GM23338 (cell line): ENCODE results near the gene UNK. TPM values are rescaled to one million over a fixed set of nuclear protein-coding genes. Genes with fewer than 3 reads are reported as not detected.

Experiments used
- ATAC-seq: fragments of 200-7000 bp; cut with Tn5 transposase; 3 replicates; pipeline ENCODE4 v1.9.1; 2020
- DNase-seq: peaks from one replicate; pipeline ENCODE4 v3.0.0-alpha.2; 2015; ENCODE audit warnings: low spot score
- H2AFZ ChIP-seq: fragments of 200-600 bp; sonication (generic); 2 replicates; pipeline ENCODE4 v1.8.0; 2016; ENCODE audit warnings: antibody characterized with exemption, mild to moderate bottlenecking, moderate library complexity
- H3F3A ChIP-seq: fragments of 200-600 bp; sonication (generic); replicated peaks from 2 replicates; pipeline ENCODE4 v1.8.0; 2017; ENCODE audit warnings: antibody characterized with exemption, mixed run types, low read depth
- H3K27ac ChIP-seq: fragments of 200-600 bp; sonication (generic); 2 replicates; pipeline ENCODE4 v1.6.1; 2016; ENCODE audit warnings: low read depth
- H3K27me3 ChIP-seq: fragments of 200-600 bp; sonication (generic); 2 replicates; pipeline ENCODE4 v1.8.0; 2016; ENCODE audit warnings: mild to moderate bottlenecking, mixed run types, moderate library complexity; ENCODE audit not compliant: insufficient read depth
- H3K36me3 ChIP-seq: fragments of 200-600 bp; sonication (generic); 2 replicates; pipeline ENCODE4 v1.8.0; 2016; ENCODE audit warnings: mild to moderate bottlenecking; ENCODE audit not compliant: insufficient read depth
- H3K4me1 ChIP-seq: fragments of 200-600 bp; sonication (generic); 2 replicates; pipeline ENCODE4 v1.8.0; 2016; ENCODE audit warnings: mild to moderate bottlenecking, moderate library complexity; ENCODE audit not compliant: insufficient read depth
- H3K4me2 ChIP-seq: fragments of 200-600 bp; sonication (generic); 2 replicates; pipeline ENCODE4 v1.7.1; 2017; ENCODE audit warnings: mixed run types
- H3K4me3 ChIP-seq: fragments of 200-600 bp; sonication (generic); 2 replicates; pipeline ENCODE4 v1.6.1; 2016; ENCODE audit warnings: mixed run types
- H3K79me2 ChIP-seq: fragments of 200-600 bp; sonication (generic); replicated peaks from 2 replicates; pipeline ENCODE4 v1.8.0; 2017; ENCODE audit warnings: mild to moderate bottlenecking; ENCODE audit not compliant: insufficient read depth
- H3K9me2 ChIP-seq: fragments of 200-600 bp; sonication (generic); 2 replicates; pipeline ENCODE4 v1.8.0; 2017; ENCODE audit not compliant: insufficient read depth
- H4K20me1 ChIP-seq: fragments of 200-600 bp; sonication (generic); replicated peaks from 2 replicates; pipeline ENCODE4 v1.8.0; 2017; ENCODE audit warnings: mild to moderate bottlenecking; ENCODE audit not compliant: insufficient read depth
- H3K27ac Mint-ChIP-seq: 2 replicates; pipeline ENCODE4 v1.8.0; 2020; ENCODE audit warnings: inconsistent platforms, mild to moderate bottlenecking, moderate library complexity, mixed read lengths
- H3K27me3 Mint-ChIP-seq: 3 replicates; pipeline ENCODE4 v1.8.0; 2022; ENCODE audit warnings: low read depth, mild to moderate bottlenecking, moderate library complexity, mixed read lengths, inconsistent platforms; ENCODE audit not compliant: insufficient read depth, poor library complexity
- H3K36me3 Mint-ChIP-seq: 3 replicates; pipeline ENCODE4 v1.8.0; 2021; ENCODE audit warnings: low read depth, mild to moderate bottlenecking, inconsistent platforms, moderate library complexity, mixed read lengths
- H3K4me1 Mint-ChIP-seq: 3 replicates; pipeline ENCODE4 v1.8.0; 2020; ENCODE audit warnings: mild to moderate bottlenecking, inconsistent platforms, mixed read lengths
- H3K4me3 Mint-ChIP-seq: 3 replicates; pipeline ENCODE4 v1.8.0; 2021; ENCODE audit warnings: moderate library complexity, mild to moderate bottlenecking, inconsistent platforms, mixed read lengths
- H3K9me3 Mint-ChIP-seq: 3 replicates; pipeline ENCODE4 v1.8.0; 2020; ENCODE audit warnings: moderate library complexity, mild to moderate bottlenecking, inconsistent platforms, mixed read lengths
- CREB1 ChIP-seq: fragments of 250-450 bp; sonication (Bioruptor Pico); IDR thresholded peaks from 2 replicates; pipeline ENCODE4 v1.5.0; 2020; ENCODE audit warnings: low read depth, mild to moderate bottlenecking, moderate library complexity
- CTCF ChIP-seq, 2 experiments: fragments of 200-600 bp in 1 of 2; sonication (generic) in 1 of 2; conservative IDR thresholded peaks; 2 replicates each; pipeline versions ENCODE4 v1.5.1 to v1.6.1; 2016 to 2017; ENCODE audit warnings: antibody characterized with exemption in 2 of 2, low read depth in 2 of 2, mild to moderate bottlenecking in 2 of 2, moderate library complexity in 1 of 2
- POLR2AphosphoS5 ChIP-seq: IDR thresholded peaks from 2 replicates; pipeline ENCODE4 v1.6.1; 2016; ENCODE audit warnings: antibody characterized with exemption, low read depth
- REST ChIP-seq: IDR thresholded peaks from one replicate; pipeline ENCODE4 v1.6.1; 2018; ENCODE audit warnings: antibody characterized with exemption; ENCODE audit not compliant: unreplicated experiment
- ZNF114 ChIP-seq: fragments of 250-450 bp; sonication (Bioruptor Pico); IDR thresholded peaks from 2 replicates; pipeline ENCODE4 v1.5.0; 2020; ENCODE audit warnings: mild to moderate bottlenecking, moderate library complexity
- ZNF331 ChIP-seq: fragments of 250-450 bp; sonication (Bioruptor Pico); IDR thresholded peaks from 2 replicates; pipeline ENCODE4 v1.5.0; 2020; ENCODE audit warnings: low read depth, mild to moderate bottlenecking, moderate library complexity
- ZNF462 ChIP-seq: fragments of 250-450 bp; sonication (Bioruptor Pico); IDR thresholded peaks from 2 replicates; pipeline ENCODE4 v1.5.0; 2020; ENCODE audit warnings: mild to moderate bottlenecking, moderate library complexity
- polyA plus RNA-seq: library from polyadenylated mRNA; unstranded; fragments of >200 nt; fragmentation: Nextera tagmentation; extraction: Ambion mirVana; gene quantifications from 2 replicates; pipeline ENCODE4 v1.2.1, GENCODE V29; 2016
- total RNA-seq: library from RNA; depleted of rRNA; stranded (reverse); fragments of >200 nt; shearing (Covaris generic); gene quantifications from 2 replicates; pipeline ENCODE4 v1.2.3, GENCODE V29; 2014

Gene UNK
- total and polyA plus RNA-seq, 2 experiments from 2014 or later: 21.8 to 65.2 TPM

- TF ChIP-seq CREB1 (CRISPR knock-in tag): no peak
- TF ChIP-seq ZNF331 (CRISPR knock-in tag): no peak
- TF ChIP-seq REST: no peak
- TF ChIP-seq POLR2AphosphoS5: no peak
Measured at GRCh38 chr17:75873587-75874322, 89.1 kb downstream of the UNK start (continued).

GRCh38 chr17:75874323-75875181, 89.9 kb downstream of the UNK start:
- Histone ChIP-seq H2AFZ (no peak overlapping the region), H3K9me2 (no peaks in the 10 kb centered on the region), H3K4me1 (peaks cover 16% of the 10 kb centered on the region; the same call in 1 of the 2 replicates), H3K4me2 (no peak overlapping the region), H3K27me3 (peaks cover 35% of the 10 kb centered on the region), H4K20me1 (no peaks in the 10 kb centered on the region), H3K79me2 (no peaks in the 10 kb centered on the region), H3F3A (peaks cover 24% of the 10 kb centered on the region), H3K27ac (no peak overlapping the region), H3K36me3 (no peaks in the 10 kb centered on the region), H3K4me3 (no peak overlapping the region)
- Mint-ChIP-seq H3K4me1 (peaks cover 23% of the 10 kb centered on the region), H3K27me3 (peaks cover 38% of the 10 kb centered on the region), H3K36me3 (no peaks in the 10 kb centered on the region; the same call in 2 of the 3 replicates), H3K27ac (no peak overlapping the region), H3K4me3 (no peak overlapping the region), H3K9me3 (no peaks in the 10 kb centered on the region)
- ATAC-seq (no peak), DNase-seq (no peak)
- TF ChIP-seq CTCF (conservative IDR thresholded peaks at IDR 0.05; ENCODE audit: low read depth in 2 of 2) (no peak), CREB1 (CRISPR knock-in tag) (no peak), POLR2AphosphoS5 (no peak), ZNF114 (CRISPR knock-in tag) (no peak), ZNF462 (CRISPR knock-in tag) (no peak)
